SK-N-SH (cell line): ENCODE measurements around the gene ZPR1. TPM values are rescaled to one million over a fixed set of nuclear protein-coding genes. Genes with fewer than 3 reads are reported as not detected.
A peak's percentile ranks its signal among the peaks of the same experiment; 100 is the strongest.

Experiments used
- CTCF ChIA-PET: fragments of 300-600, 350-600 bp; formaldehyde crosslinking; extraction: SDS; loops from one replicate; lab custom pipeline; 2021; lab: Yijun Ruan, JAX
- POLR2A ChIA-PET: fragments of 350-600 bp; sonication (Branson Sonifier 250); formaldehyde crosslinking; extraction: SDS; loops from one replicate; lab custom pipeline; 2020; ENCODE audit warnings: antibody characterized with exemption, inconsistent platforms; lab: Yijun Ruan, JAX
- DNase-seq: peaks from one replicate; pipeline ENCODE4 v3.0.0; 2012
- H2AFZ ChIP-seq: fragments of 200-600 bp; sonication (generic); 2 replicates; pipeline ENCODE4 v1.8.1; 2016; ENCODE audit warnings: antibody characterized with exemption, mild to moderate bottlenecking, low read depth
- H3F3A ChIP-seq: fragments of 200-600 bp; sonication (generic); replicated peaks from 2 replicates; pipeline ENCODE3; 2016; ENCODE audit warnings: antibody characterized with exemption, mild to moderate bottlenecking; ENCODE audit not compliant: insufficient read depth
- H3K27ac ChIP-seq, 2 experiments: fragments of 200-500 bp in 1 of 2; fragments of 200-600 bp in 1 of 2; sonication (Bioruptor generic) in 1 of 2; sonication (generic), shearing (Covaris generic) in 1 of 2; 2 replicates each; pipeline versions ENCODE4 v1.5.1 to v1.6.1; 2014 to 2016; ENCODE audit warnings: low read depth in 2 of 2, inconsistent platforms in 1 of 2, low read length in 1 of 2, mild to moderate bottlenecking in 1 of 2, mixed read lengths in 1 of 2
- H3K27me3 ChIP-seq: fragments of 200-600 bp; sonication (generic), shearing (Covaris generic); 2 replicates; pipeline ENCODE4 v1.6.1; 2016; ENCODE audit warnings: mixed run types; ENCODE audit not compliant: insufficient read depth
- H3K36me3 ChIP-seq, 2 experiments: fragments of 200-500 bp in 1 of 2; fragments of 200-600 bp in 1 of 2; sonication (Bioruptor generic) in 1 of 2; sonication (generic) in 1 of 2; replicated peaks in 1 of 2; 2 replicates each; pipeline versions ENCODE3 to v1.5.1; 2014 to 2016; ENCODE audit warnings: low read length in 1 of 2, mild to moderate bottlenecking in 1 of 2; ENCODE audit not compliant: insufficient read depth in 2 of 2, control insufficient read depth in 1 of 2
- H3K4me1 ChIP-seq, 2 experiments: fragments of 200-500 bp in 1 of 2; fragments of 200-600 bp in 1 of 2; sonication (Bioruptor generic) in 1 of 2; sonication (generic), shearing (Covaris generic) in 1 of 2; 2 replicates each; pipeline versions ENCODE4 v1.5.1 to v1.6.1; 2014 to 2016; ENCODE audit warnings: low read depth in 1 of 2, low read length in 1 of 2, mixed run types in 1 of 2; ENCODE audit not compliant: insufficient read depth in 2 of 2, control insufficient read depth in 1 of 2
- H3K4me2 ChIP-seq: fragments of 200-600 bp; sonication (generic), shearing (Covaris generic); 2 replicates; pipeline ENCODE4 v1.6.1; 2017; ENCODE audit warnings: mixed run types
- H3K4me3 ChIP-seq, 2 experiments: fragments of 200-500 bp in 1 of 2; fragments of 200-600 bp in 1 of 2; sonication (Bioruptor generic) in 1 of 2; sonication (generic), shearing (Covaris generic) in 1 of 2; 2 replicates each; pipeline versions ENCODE4 v1.5.1 to v1.8.1; 2014 to 2016; ENCODE audit warnings: low read depth in 2 of 2, inconsistent platforms in 1 of 2, low read length in 1 of 2, mild to moderate bottlenecking in 1 of 2, mixed read lengths in 1 of 2, moderate library complexity in 1 of 2
- H3K79me2 ChIP-seq: fragments of 200-600 bp; sonication (generic); 2 replicates; pipeline ENCODE4 v1.8.1; 2017; ENCODE audit warnings: mild to moderate bottlenecking; ENCODE audit not compliant: insufficient read depth
- H3K9ac ChIP-seq: fragments of 200-600 bp; sonication (generic); 2 replicates; pipeline ENCODE4 v1.6.1; 2017; ENCODE audit warnings: mixed run types
- H3K9me2 ChIP-seq: fragments of 200-600 bp; sonication (generic); 2 replicates; pipeline ENCODE4 v1.6.1; 2017; ENCODE audit warnings: mixed run types
- H3K9me3 ChIP-seq: fragments of 200-600 bp; sonication (generic); 2 replicates; pipeline ENCODE4 v1.6.1; 2017; ENCODE audit warnings: mixed run types, mild to moderate bottlenecking, moderate library complexity
- H4K20me1 ChIP-seq: fragments of 200-600 bp; sonication (generic); 2 replicates; pipeline ENCODE4 v1.6.1; 2017; ENCODE audit warnings: mild to moderate bottlenecking, mixed run types; ENCODE audit not compliant: insufficient read depth
- NRF1 ChIP-seq: IDR thresholded peaks from 2 replicates; pipeline ENCODE4 v1.6.1; 2012; ENCODE audit warnings: low read depth, mild to moderate bottlenecking, low read length
- RAD21 ChIP-seq: IDR thresholded peaks from 2 replicates; pipeline ENCODE4 v1.6.1; 2012; ENCODE audit warnings: mild to moderate bottlenecking, low read length
- SMC3 ChIP-seq: IDR thresholded peaks from 2 replicates; pipeline ENCODE4 v1.6.1; 2012; ENCODE audit warnings: low read depth, low read length, improper control_type of control experiment
- TCF12 ChIP-seq: IDR thresholded peaks from 2 replicates; pipeline ENCODE4 v1.4.0; 2012
- WGBS: methylation state at CpG from one replicate; pipeline ENCODE4 v1.1.6; 2017; ENCODE audit warnings: low lambda C conversion rate; 5-methylcytosine and 5-hydroxymethylcytosine counted together
- polyA plus RNA-seq, 3 experiments: library from polyadenylated mRNA; depleted of rRNA; stranded (reverse); fragments of >200 nt; gene quantifications; 2 replicates each; pipeline ENCODE4 v1.2.3, GENCODE V29; 2012
- TF ChIP-seq, protein P1 (sequence below): fragments of 200-600 bp; sonication (generic); IDR thresholded peaks from 2 replicates; pipeline ENCODE4 v1.6.1; 2017; ENCODE audit warnings: antibody characterized with exemption, mild to moderate bottlenecking, moderate library complexity
- TF ChIP-seq, protein P2 (sequence below): IDR thresholded peaks from 2 replicates; pipeline ENCODE4; 2012

ZPR1 gene
- polyA plus RNA-seq, 1 of the 3 experiments (the other 2 are of a cell fraction): 52.4 TPM

DNA sequence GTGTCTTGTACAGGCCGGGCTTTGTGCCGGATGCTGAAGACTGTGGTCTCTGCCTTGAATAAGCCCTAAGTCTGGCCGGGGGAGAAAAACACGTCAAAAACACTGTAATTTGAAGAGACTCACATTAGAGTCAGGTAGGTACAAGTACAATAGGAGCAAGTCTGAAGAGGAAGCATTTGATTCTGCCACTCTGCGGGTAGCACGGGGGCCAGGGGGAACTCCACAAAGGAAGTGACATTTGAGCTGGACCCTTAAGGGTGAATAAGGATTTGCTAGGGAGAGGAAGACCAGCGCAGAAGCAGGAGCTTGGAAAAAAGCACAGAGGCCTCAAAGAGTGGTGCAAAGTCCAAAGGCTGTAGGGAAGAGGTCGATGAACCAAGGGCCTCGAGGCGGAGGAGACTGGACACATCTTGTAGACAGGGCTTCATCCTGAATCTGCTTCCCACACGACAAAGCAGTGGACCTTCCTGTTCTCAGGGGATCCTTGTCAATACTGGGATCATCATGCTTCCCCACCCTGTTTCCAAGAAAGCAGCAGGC is 53.8 kb downstream of the ZPR1 start:
- Histone ChIP-seq H3K4me1 (peaks cover 0 to 17% of the 10 kb centered on the region in 2 experiments; a peak in 1 of 4 replicates), H3K36me3 (no peaks in the 10 kb centered on the region), H3K79me2 (no peaks in the 10 kb centered on the region), H3K9ac (no peak overlapping the region), H3K9me2 (no peaks in the 10 kb centered on the region), H3K27ac (no peak overlapping the region), H3K4me3 (no peak overlapping the region), H3K4me2 (no peak overlapping the region), H3K9me3 (no peaks in the 10 kb centered on the region), H3K27me3 (no peaks in the 10 kb centered on the region), H2AFZ (no peak overlapping the region), H3F3A (no peaks in the 10 kb centered on the region), H4K20me1 (no peaks in the 10 kb centered on the region)
- TF ChIP-seq TCF12: no peak
- ChIA-PET CTCF (interaction anchor here (2.2 to 10.4 kb wide), 6 partner anchors 8 to 372 kb away, joined by 13 to 91 read pairs (median 28); no protein-coding TSS in a partner anchor), POLR2A (no interaction called here)
- 86% methylated on average over 11 of the region's 11 CpGs for WGBS
- DNase-seq: no peak

DNA sequence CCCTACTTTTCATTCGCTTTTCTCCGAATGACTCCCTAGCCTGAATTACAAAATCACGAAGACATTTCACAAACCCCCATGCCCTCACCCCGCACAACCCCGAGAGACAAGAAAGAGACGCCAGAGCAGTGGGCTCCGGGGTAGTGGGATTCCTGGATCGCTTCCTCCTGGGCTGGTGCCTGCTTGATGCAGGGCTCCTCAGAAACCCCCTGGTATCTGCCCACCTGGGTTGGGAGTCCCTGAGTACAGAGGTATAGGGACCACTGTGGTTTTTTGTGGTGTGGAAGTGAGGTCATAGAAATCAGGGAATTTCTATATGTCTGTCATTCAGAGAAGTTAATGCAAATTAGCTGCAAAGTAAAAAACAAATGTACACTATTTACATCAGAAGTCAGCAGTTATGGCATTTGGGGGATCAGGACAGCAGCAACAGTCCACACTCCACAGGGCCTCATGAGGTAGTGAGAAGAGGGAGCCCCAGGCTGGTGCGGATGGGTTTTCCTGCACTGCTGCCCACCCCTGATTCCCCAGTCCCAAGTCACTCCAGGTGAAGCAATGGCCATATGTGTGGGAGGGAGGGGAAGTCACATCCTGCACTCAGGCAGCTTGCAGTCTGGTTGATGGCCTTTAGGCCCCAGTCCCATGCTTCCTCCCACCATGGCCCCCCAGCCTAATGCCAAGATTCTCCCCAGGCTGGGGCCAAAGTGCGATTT is 54.6 kb downstream of the ZPR1 start:
- Histone ChIP-seq H3K27me3 (no peaks in the 10 kb centered on the region), H3K4me2 (no peak overlapping the region), H4K20me1 (no peaks in the 10 kb centered on the region), H3K4me1 (peaks cover 0 to 17% of the 10 kb centered on the region in 2 experiments; a peak in 1 of 4 replicates), H3K36me3 (no peaks in the 10 kb centered on the region), H3K79me2 (no peaks in the 10 kb centered on the region), H2AFZ (no peak overlapping the region), H3K9me3 (no peaks in the 10 kb centered on the region), H3F3A (no peaks in the 10 kb centered on the region), H3K9me2 (no peaks in the 10 kb centered on the region), H3K4me3 (no peak overlapping the region), H3K27ac (no peak overlapping the region), H3K9ac (no peak overlapping the region)
- DNase-seq: no peak
- 67% methylated on average over 10 of the region's 10 CpGs for WGBS
- ChIA-PET POLR2A (no interaction called here), CTCF (interaction anchor here (0.8 to 10.4 kb wide), 23 partner anchors 9 to 1959 kb away, joined by 3 to 91 read pairs (median 5); no protein-coding TSS in a partner anchor)
- TF ChIP-seq, protein P1, sequence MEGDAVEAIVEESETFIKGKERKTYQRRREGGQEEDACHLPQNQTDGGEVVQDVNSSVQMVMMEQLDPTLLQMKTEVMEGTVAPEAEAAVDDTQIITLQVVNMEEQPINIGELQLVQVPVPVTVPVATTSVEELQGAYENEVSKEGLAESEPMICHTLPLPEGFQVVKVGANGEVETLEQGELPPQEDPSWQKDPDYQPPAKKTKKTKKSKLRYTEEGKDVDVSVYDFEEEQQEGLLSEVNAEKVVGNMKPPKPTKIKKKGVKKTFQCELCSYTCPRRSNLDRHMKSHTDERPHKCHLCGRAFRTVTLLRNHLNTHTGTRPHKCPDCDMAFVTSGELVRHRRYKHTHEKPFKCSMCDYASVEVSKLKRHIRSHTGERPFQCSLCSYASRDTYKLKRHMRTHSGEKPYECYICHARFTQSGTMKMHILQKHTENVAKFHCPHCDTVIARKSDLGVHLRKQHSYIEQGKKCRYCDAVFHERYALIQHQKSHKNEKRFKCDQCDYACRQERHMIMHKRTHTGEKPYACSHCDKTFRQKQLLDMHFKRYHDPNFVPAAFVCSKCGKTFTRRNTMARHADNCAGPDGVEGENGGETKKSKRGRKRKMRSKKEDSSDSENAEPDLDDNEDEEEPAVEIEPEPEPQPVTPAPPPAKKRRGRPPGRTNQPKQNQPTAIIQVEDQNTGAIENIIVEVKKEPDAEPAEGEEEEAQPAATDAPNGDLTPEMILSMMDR: peak; percentile 13; the same call in 1 of the 2 replicates
- TF ChIP-seq, protein P2, sequence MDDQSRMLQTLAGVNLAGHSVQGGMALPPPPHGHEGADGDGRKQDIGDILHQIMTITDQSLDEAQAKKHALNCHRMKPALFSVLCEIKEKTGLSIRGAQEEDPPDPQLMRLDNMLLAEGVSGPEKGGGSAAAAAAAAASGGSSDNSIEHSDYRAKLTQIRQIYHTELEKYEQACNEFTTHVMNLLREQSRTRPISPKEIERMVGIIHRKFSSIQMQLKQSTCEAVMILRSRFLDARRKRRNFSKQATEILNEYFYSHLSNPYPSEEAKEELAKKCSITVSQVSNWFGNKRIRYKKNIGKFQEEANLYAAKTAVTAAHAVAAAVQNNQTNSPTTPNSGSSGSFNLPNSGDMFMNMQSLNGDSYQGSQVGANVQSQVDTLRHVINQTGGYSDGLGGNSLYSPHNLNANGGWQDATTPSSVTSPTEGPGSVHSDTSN: no peak

DNA sequence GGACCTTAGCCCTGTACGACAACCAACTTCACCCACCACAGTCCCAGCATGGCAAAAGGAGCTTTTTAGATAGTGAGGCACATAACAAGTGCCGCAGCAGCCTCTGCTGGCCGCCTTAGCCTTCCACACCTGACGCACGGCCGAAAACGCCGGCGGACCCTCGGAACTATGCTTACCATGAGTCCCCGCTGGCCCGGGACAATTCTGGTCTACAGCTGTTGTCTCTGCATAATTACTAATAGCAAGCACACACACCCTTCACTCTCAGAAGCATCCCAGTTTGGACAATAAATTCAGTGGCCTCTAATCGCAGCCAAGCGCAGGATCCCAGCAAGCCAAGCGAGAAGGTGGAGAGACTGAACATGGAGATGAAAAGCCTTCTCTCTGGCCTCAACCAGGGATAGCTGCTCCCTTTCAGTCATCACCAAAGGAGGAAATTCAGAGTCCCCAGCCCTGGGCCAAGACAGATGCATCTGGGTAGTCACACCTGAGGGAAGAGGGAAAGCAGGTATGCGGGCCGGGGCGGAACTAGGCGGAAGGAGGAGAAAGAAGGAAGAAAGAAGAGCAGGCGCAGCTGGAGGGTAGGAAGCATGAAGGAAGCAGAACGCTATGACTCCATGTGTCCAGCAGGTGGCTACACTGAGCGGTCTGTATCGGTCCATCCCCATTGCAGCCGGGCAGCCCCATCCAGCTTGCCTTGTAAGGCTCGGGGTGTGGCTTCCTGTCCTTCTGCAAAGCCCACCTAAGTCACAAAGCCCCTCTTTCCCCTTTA is 55.4 kb downstream of the ZPR1 start:
- no peaks in the 10 kb centered on the region for H3K36me3 ChIP-seq
- no peaks in the 10 kb centered on the region for H3K79me2 ChIP-seq
- no peak overlapping the region for H3K4me3 ChIP-seq
- peak; percentile 86 for DNase-seq
- H3K4me2 ChIP-seq: no peak overlapping the region
- no peak overlapping the region for H3K27ac ChIP-seq
- TF ChIP-seq SMC3: peak; percentile 71
- TF ChIP-seq RAD21: peak; percentile 67
- TF ChIP-seq NRF1: no peak
- TF ChIP-seq, protein P1: peak; percentile 78
- TF ChIP-seq, all 33 proteins: peak for 3
- Histone ChIP-seq H3K9me3 (no peaks in the 10 kb centered on the region), H3K27me3 (no peaks in the 10 kb centered on the region), H3F3A (no peaks in the 10 kb centered on the region), H3K4me1 (peaks cover 0 to 17% of the 10 kb centered on the region in 2 experiments; a peak in 1 of 4 replicates), H4K20me1 (no peaks in the 10 kb centered on the region), H2AFZ (no peak overlapping the region), H3K9ac (no peak overlapping the region), H3K9me2 (no peaks in the 10 kb centered on the region)
- POLR2A ChIA-PET: no interaction called here
- 48% methylated on average over 17 of the region's 25 CpGs for WGBS
- CTCF ChIA-PET: interaction anchor here (0.5 to 10.4 kb wide), 33 partner anchors 8 to 1958 kb away, joined by 3 to 91 read pairs (median 4); no protein-coding TSS in a partner anchor
